Ovary (tissue), 3 donors: ENCODE measurements around the gene SPATA16.

ENCODE experiments used
- CTCF ChIP-seq, 3 donors: fragments of 450-650 bp in 2 of 3; fragments of 200-600 bp in 1 of 3; IDR thresholded peaks; one replicate each; pipeline versions ENCODE4 v1.5.1 to v1.8.0; 2016 to 2022; ENCODE audit warnings: antibody characterized with exemption in 3 of 3, mild to moderate bottlenecking in 1 of 3
- EP300 ChIP-seq: sonication (generic); formaldehyde crosslinking; IDR thresholded peaks from one replicate; pipeline ENCODE4 v1.6.1; 2017; ENCODE audit warnings: antibody characterized with exemption
- donor health status: DM: no; HTN: no; CAD: no.

GRCh38 chr3:172980849-172981248 is 160.2 kb downstream of the SPATA16 start:
- TF ChIP-seq CTCF (IDR thresholded peaks at IDR 0.05) (no peak), EP300 (no peak)
